GM12878 (cell line): ENCODE results near the gene GABRB3. TPM values are rescaled to one million over a fixed set of nuclear protein-coding genes. Genes with fewer than 3 reads are reported as not detected.

ENCODE experiments used
- ATAC-seq: fragments of 200-7000 bp; cut with Tn5 transposase; 3 replicates; pipeline ENCODE4 v1.9.1; 2020; ENCODE audit warnings: mild to moderate bottlenecking, moderate library complexity
- BruUV-seq: library from RNA; stranded (reverse); fragments of 400-500 nt; replicated peaks from 2 replicates; lab custom pipeline; 2021; lab: Mats Ljungman, UMichigan
- CTCF ChIA-PET: fragments of 300-600 bp; sonication (Branson Sonifier 250); formaldehyde crosslinking; extraction: SDS; loops from one replicate; lab custom pipeline; 2021; ENCODE audit warnings: inconsistent platforms; lab: Yijun Ruan, JAX
- POLR2A ChIA-PET: fragments of 350-600 bp; formaldehyde crosslinking; extraction: SDS; loops from one replicate; lab custom pipeline; 2021; ENCODE audit warnings: inconsistent platforms; lab: Charles Lee
- RAD21 ChIA-PET: fragments of 300-600 bp; sonication (Branson Sonifier 250); formaldehyde crosslinking; loops from one replicate; lab custom pipeline; 2023; ENCODE audit warnings: antibody characterized with exemption; ENCODE audit not compliant: unreplicated experiment; lab: Charles Lee
- SMC1A ChIA-PET: fragments of 300-600 bp; sonication (Branson Sonifier 250); formaldehyde crosslinking; loops from one replicate; lab custom pipeline; 2023; ENCODE audit not compliant: unreplicated experiment, uncharacterized antibody; lab: Charles Lee
- DNase-seq: peaks from one replicate; pipeline ENCODE4 v3.0.0-alpha.2; 2011; ENCODE audit warnings: low read depth, low spot score
- FAIRE-seq: peaks from 3 replicates; lab custom pipeline; 2011; peaks lifted over from hg19 to GRCh38; lab: Jason Lieb, UNC
- H2AFZ ChIP-seq: 2 replicates; pipeline ENCODE4 v1.6.0; 2011; ENCODE audit warnings: low read depth, low read length, control low read depth; ENCODE audit not compliant: control insufficient read depth
- H3K27ac ChIP-seq: 2 replicates; pipeline ENCODE4 v1.5.1; 2011; ENCODE audit warnings: control low read depth; ENCODE audit not compliant: control insufficient read depth, insufficient read depth
- H3K27me3 ChIP-seq, 2 experiments: replicated peaks in 1 of 2; 2 replicates each; pipeline versions ENCODE4 v1.6.0 to v1.6.1; 2011; ENCODE audit warnings: low read length in 1 of 2; ENCODE audit not compliant: control insufficient read depth in 2 of 2, insufficient read depth in 2 of 2
- H3K36me3 ChIP-seq, 2 experiments: 2 replicates each; pipeline ENCODE4 v1.5.1; 2011; ENCODE audit warnings: low read length in 1 of 2; ENCODE audit not compliant: control insufficient read depth in 2 of 2, insufficient read depth in 2 of 2
- H3K4me1 ChIP-seq: 2 replicates; pipeline ENCODE4 v1.6.1; 2011; ENCODE audit warnings: mild to moderate bottlenecking, low read length, moderate library complexity, mixed read lengths; ENCODE audit not compliant: control insufficient read depth, insufficient read depth
- H3K4me2 ChIP-seq: 2 replicates; pipeline ENCODE4 v1.6.0; 2011; ENCODE audit warnings: control low read depth; ENCODE audit not compliant: control insufficient read depth, insufficient read depth
- H3K4me3 ChIP-seq: fragments of 200-600 bp; sonication (generic); 2 replicates; pipeline ENCODE4 v1.5.1; 2016
- H3K79me2 ChIP-seq: 2 replicates; pipeline ENCODE4 v1.6.0; 2011; ENCODE audit warnings: low read length; ENCODE audit not compliant: control insufficient read depth, insufficient read depth
- H3K9ac ChIP-seq: 2 replicates; pipeline ENCODE4 v1.8.0; 2011; ENCODE audit warnings: low read length, control low read depth, mixed read lengths; ENCODE audit not compliant: control insufficient read depth, insufficient read depth
- H3K9me3 ChIP-seq: replicated peaks from 3 replicates; pipeline ENCODE4 v1.5.1; 2011; ENCODE audit warnings: mild to moderate bottlenecking, low read length; ENCODE audit not compliant: control insufficient read depth, insufficient read depth
- H4K20me1 ChIP-seq: 2 replicates; pipeline ENCODE4 v1.6.0; 2011; ENCODE audit not compliant: control insufficient read depth, insufficient read depth
- ATF2 ChIP-seq: IDR thresholded peaks from 2 replicates; pipeline ENCODE4 v1.6.1; 2012; ENCODE audit warnings: low read length, inconsistent platforms
- ATF7 ChIP-seq: fragments of 450-650 bp; IDR thresholded peaks from 2 replicates; pipeline ENCODE4 v1.6.1; 2016; ENCODE audit warnings: low read depth, mild to moderate bottlenecking
- BHLHE40 ChIP-seq, 2 experiments: fragments of 450-650 bp in 1 of 2; IDR thresholded peaks; 2 replicates each; pipeline ENCODE4 v1.6.1; 2011 to 2017; ENCODE audit warnings: low read depth in 2 of 2, borderline replicate concordance in 1 of 2, improper control_type of control experiment in 1 of 2, low read length in 1 of 2, mild to moderate bottlenecking in 1 of 2
- BRCA1 ChIP-seq: IDR thresholded peaks from 2 replicates; pipeline ENCODE4 v1.6.1; 2011; ENCODE audit warnings: low read depth, low read length, improper control_type of control experiment
- CBFB ChIP-seq: IDR thresholded peaks from 2 replicates; pipeline ENCODE4 v1.6.1; 2016; ENCODE audit warnings: antibody characterized with exemption, low read depth
- CTCF ChIP-seq, 3 experiments: IDR thresholded peaks in 2 of 3; conservative IDR thresholded peaks in 1 of 3; 2 replicates each; pipeline ENCODE4 v1.5.1; 2011; ENCODE audit warnings: low read depth in 3 of 3, low read length in 3 of 3, mild to moderate bottlenecking in 3 of 3, control low read depth in 2 of 3, moderate library complexity in 2 of 3, inconsistent platforms in 1 of 3, mixed read lengths in 1 of 3; ENCODE audit not compliant: control insufficient read depth in 2 of 3, insufficient read depth in 1 of 3; ENCODE audit errors: extremely low read depth in 1 of 3
- CUX1 ChIP-seq: IDR thresholded peaks from 2 replicates; pipeline ENCODE4 v1.6.1; 2012; ENCODE audit warnings: improper control_type of control experiment, low read depth, low read length; ENCODE audit not compliant: insufficient replicate concordance
- KDM1A ChIP-seq: fragments of 200-600 bp; sonication (generic); IDR thresholded peaks from 2 replicates; pipeline ENCODE4 v1.6.1; 2016; ENCODE audit warnings: borderline replicate concordance
- MYC ChIP-seq: IDR thresholded peaks from 2 replicates; pipeline ENCODE4 v1.6.1; 2011; ENCODE audit warnings: mild to moderate bottlenecking, low read length, moderate library complexity, inconsistent platforms; ENCODE audit not compliant: insufficient read depth, insufficient replicate concordance, insufficient read length, severe bottlenecking
- REST ChIP-seq: IDR thresholded peaks from 2 replicates; pipeline ENCODE4 v1.6.1; 2012; ENCODE audit warnings: mild to moderate bottlenecking, low read depth, low read length
- YBX1 ChIP-seq: fragments of 450-650 bp; IDR thresholded peaks from 2 replicates; pipeline ENCODE4 v1.6.1; 2016; ENCODE audit warnings: antibody characterized with exemption
- WGBS: methylation state at CpG from one replicate; pipeline ENCODE4 v1.1.6; 2016; ENCODE audit warnings: low lambda C conversion rate; ENCODE audit not compliant: insufficient replicate concordance, insufficient coverage; ENCODE audit errors: missing lambda C conversion rate; 5-methylcytosine and 5-hydroxymethylcytosine counted together
- in situ Hi-C: fragments of 300-500 bp; cut with MboI; formaldehyde crosslinking; loops from 9 replicates; pipeline ENCODE4 v1.14.3; 2018; ENCODE audit warnings: mixed read lengths
- intact Hi-C: fragments of 100-400 bp; cut with micrococcal nuclease; formaldehyde crosslinking; loops from one replicate; pipeline ENCODE4 v1.14.2; 2022; ENCODE audit not compliant: unreplicated experiment
- polyA plus RNA-seq, 11 experiments: library from polyadenylated mRNA; depleted of rRNA in 4 of 11; unstranded in 6 of 11; stranded (reverse) in 5 of 11; fragments of >200 nt; fragmentation: Nextera tagmentation in 4 of 11; fragmentation: Illumina TruSeq in 1 of 11; extraction: Ambion mirVana in 4 of 11; extraction: Trizol in 1 of 11; gene quantifications; 1 replicate in 1 of 11; 2 replicates in 10 of 11; pipeline versions ENCODE4 v1.2.1 to v1.2.3, GENCODE V29; 2011 to 2016; ENCODE audit warnings: inconsistent platforms in 2 of 11, missing spikeins in 2 of 11, low read depth in 1 of 11
- total RNA-seq, 4 experiments: library from RNA; depleted of rRNA in 3 of 4; stranded (reverse); fragments of >200 nt in 3 of 4; fragmentation: Illumina TruSeq in 1 of 4; extraction: Trizol in 1 of 4; gene quantifications; 2 replicates each; pipeline versions ENCODE4 v1.2.1 to v1.2.3, GENCODE V29; 2013 to 2021

The GABRB3 gene
- total and polyA plus RNA-seq, 10 of the 15 experiments (the other 5 are each of a cell fraction or from before 2014, with no cell fraction given) = 0.05 to 0.08 (median 0.05) TPM; not detected in 7

- TF ChIP-seq ATF2 (no peak), ATF7 (no peak), BRCA1 (no peak), YBX1 (no peak), CBFB (no peak), REST (no peak)
Observed at GRCh38 chr15:26590676-26591075, 182.2 kb downstream of the GABRB3 start (continued).

- POLR2A ChIA-PET = no interaction called here
- CTCF ChIA-PET = no interaction called here
- no peak for ATAC-seq
- TF ChIP-seq CTCF (IDR thresholded peaks at IDR 0.05 in 2 of 3, conservative IDR thresholded peaks at IDR 0.05 in 1 of 3; ENCODE audit: control insufficient read depth in 2 of 3, extremely low read depth in 1 of 3, insufficient read depth in 1 of 3, low read depth in 3 of 3, low read length in 3 of 3) (no peak), KDM1A (no peak), BHLHE40 (IDR thresholded peaks at IDR 0.05; ENCODE audit: borderline replicate concordance in 1 of 2, low read depth in 2 of 2, low read length in 1 of 2) (no peak), CUX1 (no peak), MYC (no peak)
Observed at GRCh38 chr15:26582840-26583239, 190.0 kb downstream of the GABRB3 start.

More at GRCh38 chr15:26582840-26583239, 190.0 kb downstream of the GABRB3 start:
- DNase-seq (no peak), FAIRE-seq (no peak)
- RAD21 ChIA-PET = no interaction called here
- in situ Hi-C loops = no loop called here
- Histone ChIP-seq H2AFZ (no peak overlapping the region), H3K9me3 (no peaks in the 10 kb centered on the region; the same call in 2 of the 3 replicates), H3K4me3 (no peak overlapping the region), H3K9ac (no peak overlapping the region), H3K27ac (no peak overlapping the region), H3K27me3 (no peaks in the 10 kb centered on the region), H3K4me2 (no peak overlapping the region), H3K4me1 (no peaks in the 10 kb centered on the region), H3K79me2 (no peaks in the 10 kb centered on the region), H3K36me3 (no peaks in the 10 kb centered on the region), H4K20me1 (no peaks in the 10 kb centered on the region)
- no TSS peak for BruUV-seq
- SMC1A ChIA-PET = no interaction called here
- 15% methylated on average over 6 of the region's 6 CpGs for WGBS
- intact Hi-C loops = no loop called here
